ENCODE results near the gene RRAGD.
"Not testable (repeated sequence)": the region's sequence is repeated elsewhere in the genome, so short reads cannot be mapped to it uniquely, and the experiment has no call there.

RRAGD gene

GRCh38 chr6:89411145-89412070 lies 665 bp downstream of the RRAGD start:
- DNase-seq: peak; percentile 49

GRCh38 chr6:89410788-89411144 lies 1.3 kb downstream of the RRAGD start:
- DNase-seq: no peak

GRCh38 chr6:89410231-89410761 lies 1.8 kb downstream of the RRAGD start:
- DNase-seq: no peak

GRCh38 chr6:89409461-89410035 lies 2.5 kb downstream of the RRAGD start:
- DNase-seq: no peak

GRCh38 chr6:89406141-89406540 lies 5.9 kb downstream of the RRAGD start:
- DNase-seq: no peak

GRCh38 chr6:89404512-89404911 lies 7.6 kb downstream of the RRAGD start:
- no peak for DNase-seq

GRCh38 chr6:89402776-89403175 lies 9.3 kb downstream of the RRAGD start:
- DNase-seq: no peak

- no peak for DNase-seq
Observed at GRCh38 chr6:89400912-89401399, 11.1 kb downstream of the RRAGD start.

- no peak for DNase-seq
Observed at GRCh38 chr6:89400050-89400449, 12.0 kb downstream of the RRAGD start.

GRCh38 chr6:89398762-89399525 lies 13.1 kb downstream of the RRAGD start:
- DNase-seq: no peak

- not testable (repeated sequence) for DNase-seq
Observed at GRCh38 chr6:89397884-89398283, 14.2 kb downstream of the RRAGD start.

GRCh38 chr6:89393659-89394058 lies 18.4 kb downstream of the RRAGD start:
- DNase-seq: no peak

- no peak for DNase-seq
Observed at GRCh38 chr6:89392823-89393222, 19.2 kb downstream of the RRAGD start.

- no peak for DNase-seq
Observed at GRCh38 chr6:89388846-89389245, 23.2 kb downstream of the RRAGD start.

- DNase-seq: no peak
Observed at GRCh38 chr6:89387516-89388201, 24.4 kb downstream of the RRAGD start.

- DNase-seq: no peak
Observed at GRCh38 chr6:89386917-89387491, 25.1 kb downstream of the RRAGD start.

GRCh38 chr6:89385846-89386245 lies 26.2 kb downstream of the RRAGD start:
- DNase-seq: no peak

- no peak for DNase-seq
Observed at GRCh38 chr6:89385156-89385667, 26.9 kb downstream of the RRAGD start.

- no peak for DNase-seq
Observed at GRCh38 chr6:89381031-89381430, 31.0 kb downstream of the RRAGD start.

- DNase-seq: no peak
Observed at GRCh38 chr6:89379281-89379680, 32.8 kb downstream of the RRAGD start.

GRCh38 chr6:89378628-89379027 lies 33.4 kb downstream of the RRAGD start:
- no peak for DNase-seq

Measured in 8988T (cell line).